GM23338 (cell line): ENCODE measurements around the gene TAGLN2.
"Not testable (repeated sequence)": the region's sequence is repeated elsewhere in the genome, so short reads cannot be mapped to it uniquely, and the experiment has no call there.

ENCODE experiments used
- ETS1 ChIP-seq: IDR thresholded peaks from 2 replicates; pipeline ENCODE4 v1.6.1; 2016; ENCODE audit warnings: antibody characterized with exemption
- EZH2 ChIP-seq: fragments of 200-600 bp; sonication (generic); IDR thresholded peaks from one replicate; pipeline ENCODE4 v1.8.0; 2017; ENCODE audit warnings: antibody characterized with exemption, mild to moderate bottlenecking, low read depth; ENCODE audit not compliant: unreplicated experiment
- EZH2phosphoT487 ChIP-seq: fragments of 200-600 bp; sonication (generic); IDR thresholded peaks from one replicate; pipeline ENCODE4 v1.8.1; 2018; ENCODE audit warnings: antibody characterized with exemption; ENCODE audit not compliant: unreplicated experiment
- JUNB ChIP-seq: IDR thresholded peaks from one replicate; pipeline ENCODE4 v1.6.1; 2016; ENCODE audit warnings: antibody characterized with exemption; ENCODE audit not compliant: unreplicated experiment
- NANOG ChIP-seq: IDR thresholded peaks from 2 replicates; pipeline ENCODE4 v1.6.1; 2016; ENCODE audit warnings: antibody characterized with exemption, borderline replicate concordance
- POLR2AphosphoS5 ChIP-seq: IDR thresholded peaks from 2 replicates; pipeline ENCODE4 v1.6.1; 2016; ENCODE audit warnings: antibody characterized with exemption, low read depth
- TF ChIP-seq, protein P1 (sequence below), 2 experiments: fragments of 200-600 bp in 1 of 2; sonication (generic) in 1 of 2; conservative IDR thresholded peaks; 2 replicates each; pipeline versions ENCODE4 v1.5.1 to v1.6.1; 2016 to 2017; ENCODE audit warnings: antibody characterized with exemption in 2 of 2, low read depth in 2 of 2, mild to moderate bottlenecking in 2 of 2, moderate library complexity in 1 of 2
- TF ChIP-seq, protein P2 (sequence below): IDR thresholded peaks from one replicate; pipeline ENCODE4 v1.6.1; 2018; ENCODE audit warnings: antibody characterized with exemption; ENCODE audit not compliant: unreplicated experiment

- TF ChIP-seq ETS1, EZH2, NANOG, JUNB, EZH2phosphoT487, POLR2AphosphoS5: not testable (repeated sequence)
- TF ChIP-seq, protein P1, sequence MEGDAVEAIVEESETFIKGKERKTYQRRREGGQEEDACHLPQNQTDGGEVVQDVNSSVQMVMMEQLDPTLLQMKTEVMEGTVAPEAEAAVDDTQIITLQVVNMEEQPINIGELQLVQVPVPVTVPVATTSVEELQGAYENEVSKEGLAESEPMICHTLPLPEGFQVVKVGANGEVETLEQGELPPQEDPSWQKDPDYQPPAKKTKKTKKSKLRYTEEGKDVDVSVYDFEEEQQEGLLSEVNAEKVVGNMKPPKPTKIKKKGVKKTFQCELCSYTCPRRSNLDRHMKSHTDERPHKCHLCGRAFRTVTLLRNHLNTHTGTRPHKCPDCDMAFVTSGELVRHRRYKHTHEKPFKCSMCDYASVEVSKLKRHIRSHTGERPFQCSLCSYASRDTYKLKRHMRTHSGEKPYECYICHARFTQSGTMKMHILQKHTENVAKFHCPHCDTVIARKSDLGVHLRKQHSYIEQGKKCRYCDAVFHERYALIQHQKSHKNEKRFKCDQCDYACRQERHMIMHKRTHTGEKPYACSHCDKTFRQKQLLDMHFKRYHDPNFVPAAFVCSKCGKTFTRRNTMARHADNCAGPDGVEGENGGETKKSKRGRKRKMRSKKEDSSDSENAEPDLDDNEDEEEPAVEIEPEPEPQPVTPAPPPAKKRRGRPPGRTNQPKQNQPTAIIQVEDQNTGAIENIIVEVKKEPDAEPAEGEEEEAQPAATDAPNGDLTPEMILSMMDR (conservative IDR thresholded peaks at IDR 0.05; ENCODE audit: low read depth in 2 of 2): not testable (repeated sequence)
- TF ChIP-seq, protein P2, sequence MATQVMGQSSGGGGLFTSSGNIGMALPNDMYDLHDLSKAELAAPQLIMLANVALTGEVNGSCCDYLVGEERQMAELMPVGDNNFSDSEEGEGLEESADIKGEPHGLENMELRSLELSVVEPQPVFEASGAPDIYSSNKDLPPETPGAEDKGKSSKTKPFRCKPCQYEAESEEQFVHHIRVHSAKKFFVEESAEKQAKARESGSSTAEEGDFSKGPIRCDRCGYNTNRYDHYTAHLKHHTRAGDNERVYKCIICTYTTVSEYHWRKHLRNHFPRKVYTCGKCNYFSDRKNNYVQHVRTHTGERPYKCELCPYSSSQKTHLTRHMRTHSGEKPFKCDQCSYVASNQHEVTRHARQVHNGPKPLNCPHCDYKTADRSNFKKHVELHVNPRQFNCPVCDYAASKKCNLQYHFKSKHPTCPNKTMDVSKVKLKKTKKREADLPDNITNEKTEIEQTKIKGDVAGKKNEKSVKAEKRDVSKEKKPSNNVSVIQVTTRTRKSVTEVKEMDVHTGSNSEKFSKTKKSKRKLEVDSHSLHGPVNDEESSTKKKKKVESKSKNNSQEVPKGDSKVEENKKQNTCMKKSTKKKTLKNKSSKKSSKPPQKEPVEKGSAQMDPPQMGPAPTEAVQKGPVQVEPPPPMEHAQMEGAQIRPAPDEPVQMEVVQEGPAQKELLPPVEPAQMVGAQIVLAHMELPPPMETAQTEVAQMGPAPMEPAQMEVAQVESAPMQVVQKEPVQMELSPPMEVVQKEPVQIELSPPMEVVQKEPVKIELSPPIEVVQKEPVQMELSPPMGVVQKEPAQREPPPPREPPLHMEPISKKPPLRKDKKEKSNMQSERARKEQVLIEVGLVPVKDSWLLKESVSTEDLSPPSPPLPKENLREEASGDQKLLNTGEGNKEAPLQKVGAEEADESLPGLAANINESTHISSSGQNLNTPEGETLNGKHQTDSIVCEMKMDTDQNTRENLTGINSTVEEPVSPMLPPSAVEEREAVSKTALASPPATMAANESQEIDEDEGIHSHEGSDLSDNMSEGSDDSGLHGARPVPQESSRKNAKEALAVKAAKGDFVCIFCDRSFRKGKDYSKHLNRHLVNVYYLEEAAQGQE: not testable (repeated sequence)
These were observed 25.7 kb downstream of the TAGLN2 start for GRCh38 chr1:159899634-159900033.
